ENCODE measurements around the gene WDR38. TPM values are rescaled to one million over a fixed set of nuclear protein-coding genes. Genes with fewer than 3 reads are reported as not detected.

WDR38 gene
- total and polyA plus RNA-seq, 2 of the 4 experiments (the other 2 are of a cell fraction), result not detected

DNA sequence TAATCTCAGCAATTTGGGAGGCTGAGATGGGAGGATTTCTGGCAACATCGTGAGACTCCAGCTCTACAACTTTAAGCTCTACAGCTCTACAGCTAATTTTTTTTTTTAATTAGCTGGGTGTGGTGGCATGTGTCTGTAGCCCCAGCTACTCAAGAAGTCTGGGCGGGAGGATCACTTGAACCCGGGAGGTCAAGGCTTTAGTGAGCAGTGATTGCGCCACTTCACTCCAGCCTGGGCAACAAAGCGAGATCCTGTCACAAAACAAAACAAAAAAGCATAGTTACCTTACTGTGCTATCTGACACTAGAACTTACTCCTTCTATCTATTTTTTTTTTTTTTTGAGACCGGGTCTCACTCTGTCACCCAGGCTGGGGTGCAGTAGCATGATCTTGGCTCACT, 6.3 kb upstream of the WDR38 start:
- in situ Hi-C loops (cut with MboI; ENCODE audit: low sequenced_read_pairs), result no loop called here
- CTCF ChIA-PET, result no interaction called here
- Histone ChIP-seq H3K14ac (replicated peaks; ENCODE audit: low read depth, low read length) (no peak overlapping the region), H4K91ac (ENCODE audit: insufficient read depth, low read depth, low read length) (no peak overlapping the region), H3K27ac (ENCODE audit: insufficient read depth, low read length) (no peak overlapping the region), H4K8ac (ENCODE audit: low read depth in 2 of 2, low read length in 2 of 2) (no peak overlapping the region), H3K79me1 (ENCODE audit: low read depth in 1 of 2, low read length in 2 of 2) (no peaks in the 10 kb centered on the region), H2AFZ (replicated peaks; ENCODE audit: low read length, poor library complexity) (no peak overlapping the region), H3K9ac (ENCODE audit: low read depth, low read length) (no peak overlapping the region), H2BK120ac (ENCODE audit: low read depth, low read length) (no peak overlapping the region), H3K36me3 (ENCODE audit: control insufficient read depth, insufficient read depth, low read length) (no peaks in the 10 kb centered on the region), H4K5ac (ENCODE audit: low read depth, low read length) (no peak overlapping the region), H2BK20ac (ENCODE audit: low read depth, low read length) (no peak overlapping the region), H3K23ac (ENCODE audit: low read depth, low read length) (no peak overlapping the region), H2AK9ac (replicated peaks; ENCODE audit: low read depth, low read length, poor library complexity) (no peak overlapping the region), H3K18ac (ENCODE audit: low read depth, low read length) (no peak overlapping the region), H3K9me1 (ENCODE audit: insufficient read depth, low read length) (no peaks in the 10 kb centered on the region), H3K4me3 (ENCODE audit: insufficient read depth, low read depth, low read length) (no peak overlapping the region), H2AK5ac (ENCODE audit: low read depth, low read length) (no peak overlapping the region), H4K20me1 (ENCODE audit: insufficient read depth, low read length) (no peaks in the 10 kb centered on the region), H2BK15ac (ENCODE audit: low read depth, low read length) (no peak overlapping the region), H3K9me3 (ENCODE audit: control insufficient read depth, insufficient read depth, low read length) (no peaks in the 10 kb centered on the region), H3K27me3 (ENCODE audit: control insufficient read depth, insufficient read depth, low read length) (no peaks in the 10 kb centered on the region), H3K56ac (ENCODE audit: extremely low read depth, insufficient read depth, low read length) (no peak overlapping the region), H3K4ac (ENCODE audit: low read depth, low read length) (no peak overlapping the region), H3K4me1 (ENCODE audit: control insufficient read depth, insufficient read depth, low read length) (no peaks in the 10 kb centered on the region), H3K4me2 (ENCODE audit: low read depth, low read length) (no peak overlapping the region), H2BK5ac (ENCODE audit: low read depth, low read length, poor library complexity, severe bottlenecking) (no peak overlapping the region)
- intact Hi-C loops (cut with micrococcal nuclease), result no loop called here
- dilution Hi-C loops (cut with HindIII; ENCODE audit: low sequenced_read_pairs, unreplicated experiment), result no loop called here
- TF ChIP-seq FOS (IDR thresholded peaks at IDR 0.05; ENCODE audit: low read depth, low read length), result no peak
- TF ChIP-seq, protein P1, sequence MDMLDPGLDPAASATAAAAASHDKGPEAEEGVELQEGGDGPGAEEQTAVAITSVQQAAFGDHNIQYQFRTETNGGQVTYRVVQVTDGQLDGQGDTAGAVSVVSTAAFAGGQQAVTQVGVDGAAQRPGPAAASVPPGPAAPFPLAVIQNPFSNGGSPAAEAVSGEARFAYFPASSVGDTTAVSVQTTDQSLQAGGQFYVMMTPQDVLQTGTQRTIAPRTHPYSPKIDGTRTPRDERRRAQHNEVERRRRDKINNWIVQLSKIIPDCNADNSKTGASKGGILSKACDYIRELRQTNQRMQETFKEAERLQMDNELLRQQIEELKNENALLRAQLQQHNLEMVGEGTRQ (IDR thresholded peaks at IDR 0.05; ENCODE audit: low read depth, low read length), result no peak
- TF ChIP-seq RAD21 (IDR thresholded peaks at IDR 0.05; ENCODE audit: low read length), result no peak
- TF ChIP-seq MAZ (IDR thresholded peaks at IDR 0.05; ENCODE audit: borderline replicate concordance, low read depth, low read length), result no peak
- no peak for TF ChIP-seq SMC3 (IDR thresholded peaks at IDR 0.05; ENCODE audit: low read depth, low read length)
- no peak for TF ChIP-seq MXI1 (IDR thresholded peaks at IDR 0.05; ENCODE audit: borderline replicate concordance, low read depth, low read length)
- no peak for TF ChIP-seq BHLHE40 (IDR thresholded peaks at IDR 0.05; ENCODE audit: low read depth, low read length)
- TF ChIP-seq NFE2L2 (IDR thresholded peaks at IDR 0.05; ENCODE audit: low read depth, low read length), result no peak
- TF ChIP-seq CTCF (conservative IDR thresholded peaks at IDR 0.05; ENCODE audit: low read depth, low read length), result no peak
- no peak for TF ChIP-seq RCOR1 (IDR thresholded peaks at IDR 0.05; ENCODE audit: insufficient replicate concordance, low read length)
- TF ChIP-seq CHD1 (IDR thresholded peaks at IDR 0.05; ENCODE audit: low read depth, low read length), result no peak
- no TSS peak for BruUV-seq (replicated peaks)
- POLR2A ChIA-PET (ENCODE audit: unreplicated experiment), result no interaction called here
- ATAC-seq (ENCODE audit: low read depth) (no peak), DNase-seq (no peak)
- no CpG with 5 or more reads among the region's 6 CpGs for WGBS, 2 experiments (ENCODE audit: extremely low coverage in 2 of 2, insufficient read length in 1 of 2)

All from IMR-90 (cell line).